Right lobe of liver (tissue), 6 donors: ENCODE data around the gene NLRC5. TPM values are rescaled to one million over a fixed set of nuclear protein-coding genes. Genes with fewer than 3 reads are reported as not detected.

ENCODE experiments used
- ATAC-seq, 4 donors: fragments of 200-7000 bp; cut with Tn5 transposase; one replicate each; pipeline ENCODE4 v1.9.1; 2020; ENCODE audit warnings: mild to moderate bottlenecking in 4 of 4, moderate library complexity in 4 of 4
- DNase-seq, 3 donors: peaks; one replicate each; pipeline ENCODE4 v3.0.0-alpha.2; 2020
- H3K27ac ChIP-seq, 3 donors: fragments of 200-600 bp; one replicate each; pipeline ENCODE4 v1.8.0; 2022
- H3K27me3 ChIP-seq, 2 donors: fragments of 200-600 bp; one replicate each; pipeline ENCODE4 v1.8.0; 2022
- H3K36me3 ChIP-seq, 4 donors: fragments of 200-600 bp; sonication (generic) in 1 of 4; one replicate each; pipeline versions ENCODE4 v1.5.1 to v1.8.0; 2017 to 2022; ENCODE audit warnings: control low read depth in 1 of 4
- H3K4me1 ChIP-seq, 4 donors: fragments of 200-600 bp; sonication (generic) in 1 of 4; one replicate each; pipeline versions ENCODE4 v1.5.1 to v1.8.0; 2017 to 2022; ENCODE audit warnings: control low read depth in 1 of 4
- H3K4me3 ChIP-seq, 3 donors: fragments of 200-600 bp; one replicate each; pipeline ENCODE4 v1.8.0; 2022
- H3K9me3 ChIP-seq, 4 donors: fragments of 200-600 bp; sonication (generic) in 1 of 4; one replicate each; pipeline versions ENCODE4 v1.5.1 to v1.8.0; 2017 to 2022; ENCODE audit warnings: control low read depth in 1 of 4
- CTCF ChIP-seq, 4 donors: fragments of 200-600 bp in 3 of 4; fragments of 450-650 bp in 1 of 4; IDR thresholded peaks; one replicate each; pipeline versions ENCODE4 v1.5.1 to v1.8.0; 2016 to 2022; ENCODE audit warnings: antibody characterized with exemption in 4 of 4, mild to moderate bottlenecking in 2 of 4
- POLR2A ChIP-seq: fragments of 450-650 bp; IDR thresholded peaks from one replicate; pipeline ENCODE4 v1.6.1; 2017; ENCODE audit warnings: antibody characterized with exemption, mild to moderate bottlenecking
- WGBS: methylation state at CpG from one replicate; pipeline ENCODE4 v1.1.6; 2018; ENCODE audit warnings: low coverage, low lambda C conversion rate; ENCODE audit not compliant: insufficient coverage; ENCODE audit errors: missing lambda C conversion rate; 5-methylcytosine and 5-hydroxymethylcytosine counted together
- intact Hi-C, 2 donors: fragments of 100-400 bp; cut with DNase I; formaldehyde crosslinking; loops; one replicate each; pipeline versions ENCODE4 v1.11.2 to v1.14.1; 2022
- total RNA-seq, 6 experiments: library from RNA; depleted of rRNA in 2 of 6; stranded (reverse); fragments of >200 nt in 2 of 6; fragmentation: NEBNext Ultra II Directional in 3 of 6; extraction: Animal tissue kit (Norgen Biotek cat#: 25700) in 3 of 6; gene quantifications; one replicate each; pipeline versions ENCODE4 v1.1.0 to v1.2.4, GENCODE V29; 2016 to 2023
- donor health status: DM: no; HTN: yes; CAD: no.
- donor health status: DM: no; HTN: no; CAD: no.
- donor health status: DM: no; HTN: no; CAD: no.
- donor health status: DM: no; HTN: yes; CAD: no.
- donor health status: DM: no; HTN: yes; CAD: no.

The NLRC5 gene
- total RNA-seq, 6 experiments from 2014 or later, result 4.6 to 25.2 (median 13.3) TPM

DNA sequence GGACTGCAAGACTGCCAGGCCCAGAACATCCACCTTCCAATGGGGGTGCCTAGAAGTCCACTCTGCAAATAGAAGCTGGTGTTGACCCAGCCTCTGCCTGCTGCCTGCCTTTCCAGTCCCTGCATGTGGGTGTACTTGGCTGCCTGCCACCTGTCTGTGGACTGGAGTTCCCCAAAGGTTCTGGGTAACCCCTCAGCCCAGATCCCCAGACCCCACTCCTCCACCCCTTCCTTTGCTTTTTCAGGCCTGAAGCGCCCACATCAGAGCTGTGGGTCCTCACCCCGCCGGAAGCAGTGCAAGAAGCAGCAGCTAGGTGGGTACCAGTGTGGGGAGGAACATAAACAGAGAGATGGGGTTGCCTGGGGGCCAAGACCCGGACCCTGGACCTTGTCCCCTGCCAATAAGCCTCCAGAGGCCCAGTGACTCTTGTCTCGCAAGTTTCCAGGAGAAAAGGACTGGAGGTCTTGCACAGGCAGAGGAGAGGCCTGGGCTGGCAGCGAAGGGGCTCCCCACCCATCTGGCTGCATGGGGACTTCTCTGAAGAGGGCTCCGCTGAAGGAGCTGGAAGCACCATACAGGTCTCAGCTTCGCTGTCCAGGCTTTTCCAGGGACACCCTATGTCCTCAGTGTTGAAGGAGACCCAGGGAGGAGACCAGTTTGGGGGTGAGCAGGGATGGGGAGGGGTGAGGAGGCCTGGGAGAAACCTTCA lies 34.3 kb downstream of the NLRC5 start:
- DNase-seq, result peak in 1 of 3 donors; percentile 51
- TF ChIP-seq CTCF (IDR thresholded peaks at IDR 0.05) (no peak), POLR2A (no peak)
- Histone ChIP-seq H3K36me3 (peaks cover 0 to 14% (median 0%) of the 10 kb centered on the region in 4 donors), H3K4me3 (no peak overlapping the region), H3K4me1 (no peaks in the 10 kb centered on the region), H3K9me3 (no peaks in the 10 kb centered on the region), H3K27me3 (no peaks in the 10 kb centered on the region), H3K27ac (no peak overlapping the region)
- peak in 1 of 4 donors; percentile 11 for ATAC-seq
- intact Hi-C loops, result no loop called here
- 100% methylated on average over 1 of the region's 8 CpGs for WGBS

GRCh38 chr16:57024894-57025680 lies 35.7 kb downstream of the NLRC5 start:
- no peaks in the 10 kb centered on the region for H3K4me1 ChIP-seq
- no peak overlapping the region for H3K4me3 ChIP-seq
- ATAC-seq, result peak in 2 of 4 donors; percentile 14 to 40
- peaks cover 0 to 14% (median 0%) of the 10 kb centered on the region in 4 donors for H3K36me3 ChIP-seq
- no peaks in the 10 kb centered on the region for H3K9me3 ChIP-seq
- WGBS, result 88% methylated on average over 5 of the region's 19 CpGs
- H3K27ac ChIP-seq, result no peak overlapping the region
- H3K27me3 ChIP-seq, result no peaks in the 10 kb centered on the region
- TF ChIP-seq POLR2A, result no peak
- TF ChIP-seq CTCF (IDR thresholded peaks at IDR 0.05), result no peak
- intact Hi-C loops, result no loop called here
- no peak for DNase-seq

GRCh38 chr16:57025941-57026777 lies 36.8 kb downstream of the NLRC5 start:
- 83% methylated on average over 1 of the region's 21 CpGs for WGBS
- Histone ChIP-seq H3K27me3 (no peaks in the 10 kb centered on the region), H3K27ac (no peak overlapping the region), H3K36me3 (peaks cover 0 to 9% (median 0%) of the 10 kb centered on the region in 4 donors), H3K4me3 (no peak overlapping the region), H3K9me3 (no peaks in the 10 kb centered on the region), H3K4me1 (no peaks in the 10 kb centered on the region)
- no peak for TF ChIP-seq CTCF (IDR thresholded peaks at IDR 0.05)
- TF ChIP-seq POLR2A, result no peak
- DNase-seq (peak in 1 of 3 donors; percentile 59), ATAC-seq (peak in 2 of 4 donors; percentile 19 to 20)
- intact Hi-C loops, result no loop called here

DNA sequence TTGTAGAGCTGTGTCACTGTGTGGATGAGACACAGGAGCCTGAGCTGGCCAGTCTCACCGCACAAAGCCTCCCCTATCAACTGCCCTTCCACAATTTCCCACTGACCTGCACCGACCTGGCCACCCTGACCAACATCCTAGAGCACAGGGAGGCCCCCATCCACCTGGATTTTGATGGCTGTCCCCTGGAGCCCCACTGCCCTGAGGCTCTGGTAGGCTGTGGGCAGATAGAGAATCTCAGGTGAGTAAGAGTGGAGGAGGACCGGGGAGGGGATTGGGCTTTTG lies 37.4 kb downstream of the NLRC5 start:
- TF ChIP-seq POLR2A (no peak), CTCF (IDR thresholded peaks at IDR 0.05) (no peak)
- ATAC-seq (no peak), DNase-seq (no peak)
- no peaks in the 10 kb centered on the region for H3K9me3 ChIP-seq
- no peaks in the 10 kb centered on the region for H3K4me1 ChIP-seq
- 100% methylated on average over 1 of the region's 3 CpGs for WGBS
- no peak overlapping the region for H3K27ac ChIP-seq
- H3K4me3 ChIP-seq, result no peak overlapping the region
- intact Hi-C loops, result no loop called here
- peaks cover 0 to 3% (median 0%) of the 10 kb centered on the region in 4 donors for H3K36me3 ChIP-seq
- no peaks in the 10 kb centered on the region for H3K27me3 ChIP-seq
